Bronchial epithelial cell (primary cell): ENCODE results near the gene ALX4. TPM values are rescaled to one million over a fixed set of nuclear protein-coding genes. Genes with fewer than 3 reads are reported as not detected.

ENCODE experiments used
- DNase-seq: peaks from one replicate; pipeline ENCODE4 v3.0.0-alpha.2; 2010; ENCODE audit warnings: low read depth
- FAIRE-seq: peaks from 2 replicates; lab custom pipeline; 2011; peaks lifted over from hg19 to GRCh38; lab: Jason Lieb, UNC
- H3K27me3 ChIP-seq: 2 replicates; pipeline ENCODE4 v1.5.1; 2011; ENCODE audit warnings: low read length; ENCODE audit not compliant: control insufficient read depth, insufficient read depth
- H3K36me3 ChIP-seq: 2 replicates; pipeline ENCODE4 v1.5.1; 2011; ENCODE audit warnings: low read length; ENCODE audit not compliant: control insufficient read depth, insufficient read depth
- H3K4me3 ChIP-seq: 2 replicates; pipeline ENCODE4 v1.5.1; 2011; ENCODE audit warnings: mild to moderate bottlenecking, low read depth, low read length, control low read depth
- CTCF ChIP-seq: IDR thresholded peaks from 2 replicates; pipeline ENCODE4 v1.5.1; 2011; ENCODE audit warnings: mild to moderate bottlenecking, moderate library complexity, low read length, control low read depth, inconsistent platforms; ENCODE audit not compliant: insufficient read depth, severe bottlenecking
- total RNA-seq: library from RNA; depleted of rRNA; stranded (reverse); fragments of >200 nt; gene quantifications from 2 replicates; pipeline ENCODE4 v1.2.1, GENCODE V29; 2014

Gene ALX4
- total RNA-seq, 1 donor from 2014 or later = under 0.01 TPM

GRCh38 chr11:44335919-44336318, 26.0 kb upstream of the ALX4 start:
- Histone ChIP-seq H3K4me3 (no peak overlapping the region), H3K27me3 (peaks cover 21% of the 10 kb centered on the region), H3K36me3 (no peaks in the 10 kb centered on the region)
- FAIRE-seq = no peak
- DNase-seq = no peak
- TF ChIP-seq CTCF = no peak

DNA sequence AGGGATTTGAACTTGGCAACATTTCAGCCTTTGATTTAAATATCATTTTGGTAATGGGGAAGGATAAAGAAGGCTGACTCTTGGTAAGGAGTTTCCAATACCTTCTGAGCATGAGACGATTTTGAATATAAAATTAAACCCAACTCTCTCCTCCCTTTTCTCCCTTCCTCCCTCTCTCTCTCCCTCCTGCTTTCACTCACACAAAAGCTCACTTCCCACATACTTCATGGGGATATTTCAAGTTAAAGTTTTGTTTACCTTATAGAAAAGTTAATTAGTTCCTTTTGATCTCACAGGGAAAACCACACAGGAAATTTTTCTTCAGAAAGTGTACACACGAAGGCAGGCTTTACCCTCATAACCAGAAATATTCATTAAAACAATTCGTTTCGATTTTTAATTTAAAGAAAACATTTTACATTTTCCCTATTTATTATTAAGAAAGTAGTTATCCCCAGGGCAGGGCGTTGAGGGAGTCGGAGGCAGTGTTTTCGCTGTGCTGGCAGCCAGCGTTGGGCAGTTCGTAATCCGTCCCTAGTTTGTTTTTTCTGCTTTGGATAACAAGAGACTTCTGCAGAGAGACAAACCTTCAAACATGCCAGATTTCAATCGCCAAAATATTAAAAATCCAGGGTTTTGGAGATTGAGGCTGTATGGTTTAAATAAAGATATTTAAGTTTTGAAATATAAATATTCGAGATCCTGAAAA, 25.3 kb upstream of the ALX4 start:
- no peak overlapping the region for H3K4me3 ChIP-seq
- peaks cover 21% of the 10 kb centered on the region for H3K27me3 ChIP-seq
- no peak for TF ChIP-seq CTCF
- FAIRE-seq = no peak
- DNase-seq = no peak
- H3K36me3 ChIP-seq = no peaks in the 10 kb centered on the region

DNA sequence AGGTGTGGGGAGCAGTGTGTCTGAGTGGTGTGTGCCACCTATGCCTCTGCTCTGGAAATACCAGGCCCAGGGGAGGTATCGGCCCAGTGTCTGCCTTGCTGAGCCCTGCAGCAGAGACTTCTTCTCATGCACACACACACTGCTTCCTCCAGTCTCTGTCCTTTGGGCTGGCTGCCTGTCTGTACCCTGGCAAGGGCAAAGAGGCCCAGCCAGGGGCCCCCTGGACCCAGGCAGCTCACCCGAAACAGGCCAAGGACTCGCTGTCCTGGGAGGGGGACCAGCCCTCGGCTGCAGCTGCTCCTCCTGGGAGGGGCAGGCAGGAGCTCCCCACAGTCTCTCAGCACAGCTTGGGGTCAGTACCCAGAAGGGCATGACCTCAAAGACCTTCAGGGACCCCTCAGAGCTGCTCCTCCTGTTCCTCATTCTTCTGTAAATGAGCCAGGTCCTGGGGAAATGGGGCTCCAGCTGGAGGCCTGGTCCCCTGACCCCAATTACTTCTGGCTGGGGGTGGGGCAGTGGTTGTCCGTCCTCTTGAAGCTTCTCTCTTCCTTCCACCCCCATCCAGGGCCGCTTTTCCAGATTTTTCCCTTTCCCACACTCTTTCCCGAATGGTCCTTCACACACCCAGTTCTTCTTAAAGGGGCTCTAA, 24.5 kb upstream of the ALX4 start:
- no peak for FAIRE-seq
- no peak overlapping the region for H3K4me3 ChIP-seq
- H3K27me3 ChIP-seq = peaks cover 19% of the 10 kb centered on the region
- no peak for TF ChIP-seq CTCF
- no peaks in the 10 kb centered on the region for H3K36me3 ChIP-seq
- DNase-seq = no peak

GRCh38 chr11:44333271-44334218, 23.6 kb upstream of the ALX4 start:
- H3K36me3 ChIP-seq = no peaks in the 10 kb centered on the region
- no peak for FAIRE-seq
- DNase-seq = peak; percentile 68
- TF ChIP-seq CTCF = no peak
- H3K27me3 ChIP-seq = peaks cover 19% of the 10 kb centered on the region
- no peak overlapping the region for H3K4me3 ChIP-seq

- Histone ChIP-seq H3K27me3 (peaks cover 11% of the 10 kb centered on the region), H3K36me3 (no peaks in the 10 kb centered on the region), H3K4me3 (no peak overlapping the region)
- no peak for TF ChIP-seq CTCF
- FAIRE-seq = no peak
- DNase-seq = no peak
These were observed 22.7 kb upstream of the ALX4 start for GRCh38 chr11:44332665-44333064.
